ENCODE results near the gene SNTG2. TPM values are rescaled to one million over a fixed set of nuclear protein-coding genes. Genes with fewer than 3 reads are reported as not detected.

SNTG2 gene
- total RNA-seq, 1 donor from 2014 or later, result 2.2 TPM

DNA sequence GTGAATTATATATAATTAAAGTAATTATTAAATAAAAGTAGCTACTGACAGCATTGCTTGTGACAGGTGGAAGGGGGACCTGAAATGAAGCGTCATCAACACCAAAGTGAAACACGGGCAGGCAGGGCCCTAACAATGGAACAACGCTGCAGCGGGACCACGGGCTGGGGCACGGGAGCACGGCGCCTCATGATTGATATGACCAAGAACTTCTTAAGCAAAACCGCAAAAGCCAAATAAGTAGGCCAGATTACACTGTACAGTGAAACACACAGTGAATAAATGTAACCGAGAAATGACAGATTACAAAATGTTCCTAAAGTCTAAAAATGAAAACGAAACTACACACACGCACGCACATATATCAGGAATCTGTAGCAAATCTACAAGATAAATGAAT, 81.4 kb downstream of the SNTG2 start:
- intact Hi-C loops (cut with micrococcal nuclease), result no loop called here
- H3K27ac Mint-ChIP-seq, result no peak overlapping the region
- ATAC-seq (ENCODE audit: low read depth) (no peak), DNase-seq (no peak)
- H3K4me3 Mint-ChIP-seq, result no peak overlapping the region
- no peaks in the 10 kb centered on the region for H3K36me3 Mint-ChIP-seq (ENCODE audit: low read depth)
- no peak for TF ChIP-seq CTCF (IDR thresholded peaks at IDR 0.05)
- ChIA-PET POLR2A (no interaction called here), CTCF (no interaction called here)
- no peaks in the 10 kb centered on the region for H3K27me3 Mint-ChIP-seq
- peaks cover 3% of the 10 kb centered on the region for H3K4me1 Mint-ChIP-seq
- peaks cover 3% of the 10 kb centered on the region for H3K9me3 Mint-ChIP-seq

DNA sequence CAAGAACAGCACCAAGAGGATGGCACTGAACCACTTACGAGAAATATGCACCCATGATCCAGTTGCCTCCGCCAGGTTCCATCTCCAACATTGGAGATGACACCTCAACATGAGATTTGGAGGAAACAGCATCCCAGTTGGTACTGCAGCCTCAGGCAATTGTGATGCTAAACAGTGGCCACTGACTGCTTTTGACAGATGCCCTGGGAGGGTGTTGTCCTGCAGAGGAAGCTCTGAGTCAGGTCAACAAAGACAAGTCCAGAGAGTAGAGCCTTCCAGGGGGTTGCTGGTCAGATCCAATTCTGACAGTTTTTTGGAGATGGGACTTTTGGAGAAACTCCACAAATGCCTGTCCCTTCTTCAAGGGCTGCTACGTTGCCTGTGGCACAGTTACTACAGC, 82.4 kb downstream of the SNTG2 start:
- CTCF ChIA-PET, result no interaction called here
- H3K4me3 Mint-ChIP-seq, result no peak overlapping the region

DNA sequence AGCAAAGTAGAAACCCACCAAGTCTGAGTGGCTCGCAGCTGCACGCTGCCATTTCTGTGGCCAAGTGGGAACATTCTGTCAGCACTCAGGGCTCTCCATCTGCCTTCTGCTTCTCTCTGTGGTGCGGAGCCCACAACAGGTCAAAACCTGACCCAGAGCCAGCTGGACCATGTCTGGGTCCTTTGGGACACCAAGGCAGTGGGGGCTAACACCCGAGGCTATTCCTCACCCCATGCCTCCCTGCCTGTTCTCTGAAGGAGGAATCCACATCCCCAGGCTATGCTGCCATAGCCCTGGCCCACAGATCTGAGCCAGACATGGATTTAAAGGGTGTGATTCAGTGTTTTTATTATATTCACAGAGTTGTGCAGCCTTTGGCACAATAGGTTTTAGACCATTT, 86.4 kb downstream of the SNTG2 start:
- H3K9me3 Mint-ChIP-seq, result peaks cover 3% of the 10 kb centered on the region
- peaks cover 3% of the 10 kb centered on the region for H3K4me1 Mint-ChIP-seq
- intact Hi-C loops (cut with micrococcal nuclease), result no loop called here
- no peaks in the 10 kb centered on the region for H3K27me3 Mint-ChIP-seq
- no peaks in the 10 kb centered on the region for H3K36me3 Mint-ChIP-seq (ENCODE audit: low read depth)
- TF ChIP-seq CTCF (IDR thresholded peaks at IDR 0.05), result no peak
- DNase-seq (no peak), ATAC-seq (ENCODE audit: low read depth) (no peak)
- POLR2A ChIA-PET, result no interaction called here
- H3K27ac Mint-ChIP-seq, result no peak overlapping the region
- CTCF ChIA-PET, result no interaction called here
- H3K4me3 Mint-ChIP-seq, result no peak overlapping the region

More for the DNA sequence above, 82.4 kb downstream of the SNTG2 start:
- no peak for TF ChIP-seq CTCF (IDR thresholded peaks at IDR 0.05)
- Mint-ChIP-seq H3K27me3 (no peaks in the 10 kb centered on the region), H3K27ac (no peak overlapping the region), H3K4me1 (peaks cover 3% of the 10 kb centered on the region), H3K9me3 (peaks cover 3% of the 10 kb centered on the region), H3K36me3 (ENCODE audit: low read depth) (no peaks in the 10 kb centered on the region)
- DNase-seq (no peak), ATAC-seq (ENCODE audit: low read depth) (no peak)
- POLR2A ChIA-PET, result no interaction called here
- intact Hi-C loops (cut with micrococcal nuclease), result no loop called here

DNA sequence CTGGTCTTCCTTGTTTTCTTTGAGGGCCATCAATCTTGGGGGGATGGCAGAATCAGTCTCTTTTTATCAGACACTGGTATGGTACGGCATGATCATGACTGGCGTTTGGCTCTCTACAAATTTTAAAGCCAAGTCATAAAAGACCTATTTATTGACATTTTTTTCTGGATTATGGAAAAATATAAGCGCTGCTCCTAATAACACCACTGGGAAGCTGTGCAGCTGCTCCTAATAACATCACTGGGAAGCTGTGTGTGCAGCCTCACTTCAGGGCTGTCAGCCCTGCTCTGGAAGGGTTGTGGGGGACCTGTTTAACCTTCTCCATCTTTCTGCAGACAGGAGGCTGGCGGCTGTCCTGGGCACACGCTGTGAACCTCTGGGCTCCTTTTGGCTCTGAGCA, 88.9 kb downstream of the SNTG2 start:
- ChIA-PET CTCF (no interaction called here), POLR2A (no interaction called here)
- DNase-seq (no peak), ATAC-seq (ENCODE audit: low read depth) (no peak)
- intact Hi-C loops (cut with micrococcal nuclease), result no loop called here
- TF ChIP-seq CTCF (IDR thresholded peaks at IDR 0.05), result no peak
- Mint-ChIP-seq H3K4me1 (peaks cover 3% of the 10 kb centered on the region), H3K4me3 (no peak overlapping the region), H3K36me3 (ENCODE audit: low read depth) (no peaks in the 10 kb centered on the region), H3K27ac (no peak overlapping the region), H3K9me3 (peaks cover 14% of the 10 kb centered on the region), H3K27me3 (no peaks in the 10 kb centered on the region)

DNA sequence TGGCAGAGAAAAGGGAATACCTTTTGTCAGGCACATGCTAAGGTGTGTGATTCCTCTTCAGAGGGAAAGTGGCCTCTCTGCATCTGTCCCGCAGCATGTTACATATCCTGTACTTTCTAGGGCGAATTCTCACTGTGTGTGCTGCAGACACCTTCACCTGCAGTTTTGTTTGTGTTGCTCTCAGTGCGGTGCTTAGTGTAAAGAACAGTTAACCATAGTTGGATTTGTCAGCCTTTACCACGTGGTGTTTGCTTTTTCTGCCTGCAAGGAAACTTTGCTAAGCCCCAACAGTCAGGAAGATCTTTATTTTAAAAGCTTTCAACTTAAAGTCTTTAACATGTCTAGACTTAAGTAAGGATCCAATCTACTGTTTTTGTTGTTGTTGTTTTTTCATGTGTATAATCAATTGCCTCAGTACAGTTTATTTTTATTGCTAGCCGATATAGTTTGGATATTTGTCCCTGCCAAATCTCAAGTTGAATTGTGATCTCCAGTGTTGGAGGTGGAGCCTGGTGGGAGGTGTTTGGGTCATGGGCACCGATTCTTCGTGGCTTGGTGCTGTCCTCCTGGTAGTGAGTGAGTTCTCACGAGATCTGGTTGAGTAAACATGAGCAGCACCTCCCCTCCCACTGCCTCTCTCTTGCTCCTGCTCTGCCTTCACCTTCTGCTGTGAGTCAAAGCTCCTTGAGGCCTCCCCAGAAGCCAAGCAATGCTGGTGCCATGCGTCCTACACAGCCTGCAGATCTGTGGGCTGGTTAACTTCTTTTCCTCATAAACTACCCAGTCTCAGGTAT, 90.6 kb downstream of the SNTG2 start:
- DNase-seq (no peak), ATAC-seq (ENCODE audit: low read depth) (no peak)
- ChIA-PET POLR2A (no interaction called here), CTCF (no interaction called here)
- Mint-ChIP-seq H3K36me3 (ENCODE audit: low read depth) (no peaks in the 10 kb centered on the region), H3K27me3 (no peaks in the 10 kb centered on the region), H3K9me3 (peaks cover 17% of the 10 kb centered on the region), H3K4me1 (peaks cover 7% of the 10 kb centered on the region), H3K4me3 (no peak overlapping the region), H3K27ac (no peak overlapping the region)
- no peak for TF ChIP-seq CTCF (IDR thresholded peaks at IDR 0.05)
- intact Hi-C loops (cut with micrococcal nuclease), result no loop called here
